Kidney capillary endothelial cell (primary cell): Measurements from ENCODE around the gene ATCAY.

Source experiments
- DNase-seq: peaks from one replicate; pipeline ENCODE4 v3.0.0-alpha.2; 2018; ENCODE audit warnings: low spot score

ATCAY gene, protein sequence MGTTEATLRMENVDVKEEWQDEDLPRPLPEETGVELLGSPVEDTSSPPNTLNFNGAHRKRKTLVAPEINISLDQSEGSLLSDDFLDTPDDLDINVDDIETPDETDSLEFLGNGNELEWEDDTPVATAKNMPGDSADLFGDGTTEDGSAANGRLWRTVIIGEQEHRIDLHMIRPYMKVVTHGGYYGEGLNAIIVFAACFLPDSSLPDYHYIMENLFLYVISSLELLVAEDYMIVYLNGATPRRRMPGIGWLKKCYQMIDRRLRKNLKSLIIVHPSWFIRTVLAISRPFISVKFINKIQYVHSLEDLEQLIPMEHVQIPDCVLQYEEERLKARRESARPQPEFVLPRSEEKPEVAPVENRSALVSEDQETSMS

DNA sequence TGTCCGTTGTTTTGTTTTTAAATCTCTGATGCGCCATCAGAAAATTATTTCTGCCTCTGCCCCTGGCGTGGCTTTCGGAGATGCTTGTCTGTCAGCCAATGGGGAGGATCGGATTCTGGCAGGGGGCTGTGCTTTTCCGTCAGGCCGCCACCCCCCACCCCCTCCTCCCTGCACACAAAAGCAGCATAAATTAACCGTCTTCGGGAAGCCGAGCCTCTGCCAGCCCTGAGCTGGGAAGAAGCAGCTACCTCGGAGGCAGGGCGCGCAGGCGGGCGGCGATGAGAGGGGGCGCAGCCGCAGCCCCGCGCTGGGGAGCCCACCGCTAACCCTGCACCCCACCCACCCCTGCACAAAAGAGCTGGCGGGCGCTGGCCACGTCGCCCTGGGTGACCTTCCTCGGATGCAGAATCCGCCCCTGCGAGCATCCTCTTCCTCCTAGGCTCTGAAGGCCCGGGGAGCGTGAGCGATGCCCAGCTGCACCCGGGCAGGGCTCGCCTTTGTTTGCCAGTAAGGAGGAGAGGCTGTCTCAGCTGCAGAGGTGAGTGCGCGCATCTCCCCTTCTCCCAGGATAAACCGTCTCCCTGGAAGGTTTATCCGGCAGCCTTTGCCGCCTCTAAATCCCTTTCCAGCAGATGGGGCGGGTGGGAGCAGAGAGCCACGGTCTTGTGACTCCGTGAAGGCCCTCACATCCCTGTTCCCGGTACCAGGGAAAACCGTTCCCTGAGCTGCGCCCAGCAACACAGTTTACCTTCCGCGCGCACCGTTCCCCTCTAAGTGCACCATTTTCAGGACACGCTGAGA is at the start of gene ATCAY:
Gene ATCAY, plus strand, starts transcription at position 215 of the 801 bp plus-strand sequence. CDS start 5,083 bp downstream, outside the sequence.
- no peak for DNase-seq

DNA sequence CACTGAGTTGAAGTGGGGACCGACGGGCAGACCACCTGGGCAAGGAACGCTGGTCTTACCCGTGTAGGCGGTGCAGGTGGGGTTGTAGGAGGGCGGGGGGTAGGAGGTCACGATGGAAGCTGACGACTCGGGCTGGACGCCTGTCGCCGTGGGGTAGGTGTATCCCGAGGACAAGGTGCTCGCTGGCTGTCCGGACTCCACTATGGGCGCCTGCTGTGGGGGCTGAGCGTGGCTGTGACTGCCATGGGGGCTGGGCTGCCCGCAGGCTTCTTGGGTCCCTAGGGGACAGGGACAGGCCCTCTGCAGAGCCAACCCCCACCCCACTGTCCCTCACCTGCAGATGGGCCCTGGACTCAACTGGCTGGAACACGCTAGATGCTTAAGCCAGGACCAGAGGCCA is 48.9 kb upstream of the ATCAY start:
- DNase-seq: no peak

DNA sequence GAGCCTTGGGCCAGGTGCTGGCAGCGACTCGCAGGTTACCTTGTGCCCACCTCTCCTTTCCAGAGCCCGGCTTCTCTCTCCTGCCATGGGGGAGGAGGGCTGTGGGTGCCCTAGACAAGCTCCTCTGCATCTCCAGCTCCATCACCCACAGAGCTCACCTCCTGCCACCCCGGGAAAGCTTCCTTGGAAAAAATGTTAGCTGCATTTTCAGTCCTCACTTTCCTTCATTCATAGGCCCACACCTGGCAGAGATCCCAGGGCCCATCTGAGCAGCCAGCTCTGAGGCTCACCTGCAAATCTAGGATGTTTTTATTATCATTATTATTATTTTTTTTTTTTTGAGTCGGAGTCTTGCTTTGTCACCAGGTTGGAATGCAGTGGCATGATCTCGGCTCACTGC is 48.5 kb upstream of the ATCAY start:
- DNase-seq: no peak

DNA sequence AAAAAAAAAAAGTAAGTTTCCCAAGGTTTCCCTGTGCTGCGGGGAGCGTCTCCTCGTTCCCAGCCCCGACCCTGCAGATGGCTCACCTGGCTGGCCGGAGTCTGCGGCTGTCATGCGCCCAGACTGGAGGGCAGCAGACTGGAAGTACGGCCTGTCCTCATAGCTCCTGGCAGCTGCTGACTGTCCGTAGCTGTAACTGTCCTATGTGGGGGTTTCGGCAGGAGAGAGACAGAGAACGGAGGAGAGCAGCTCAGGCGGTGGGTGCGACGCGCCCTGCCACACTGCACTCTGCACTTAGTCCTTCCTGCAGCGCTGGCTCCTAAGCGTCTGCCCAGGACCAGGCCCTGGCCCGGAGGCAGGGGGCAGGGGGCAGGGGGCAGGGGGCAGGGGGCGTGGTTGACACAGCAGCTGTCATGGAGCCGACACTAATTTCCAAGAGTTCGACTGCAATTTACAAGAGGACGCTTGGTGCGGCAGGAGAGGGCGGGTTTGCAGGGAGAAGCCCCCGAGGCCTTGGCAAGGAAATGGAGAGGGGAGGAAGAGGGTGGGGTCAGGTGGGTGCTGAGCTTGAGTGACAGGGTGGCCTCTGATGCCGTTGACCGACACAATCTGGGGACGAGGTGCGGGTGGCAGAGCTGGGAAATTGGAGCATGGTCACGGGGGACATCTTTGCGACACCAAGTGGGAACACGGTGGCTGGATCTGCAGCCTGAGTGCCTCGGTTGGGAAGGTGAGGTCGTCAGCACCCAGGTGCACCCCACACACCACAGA is 46.7 kb upstream of the ATCAY start:
- DNase-seq: no peak

DNA sequence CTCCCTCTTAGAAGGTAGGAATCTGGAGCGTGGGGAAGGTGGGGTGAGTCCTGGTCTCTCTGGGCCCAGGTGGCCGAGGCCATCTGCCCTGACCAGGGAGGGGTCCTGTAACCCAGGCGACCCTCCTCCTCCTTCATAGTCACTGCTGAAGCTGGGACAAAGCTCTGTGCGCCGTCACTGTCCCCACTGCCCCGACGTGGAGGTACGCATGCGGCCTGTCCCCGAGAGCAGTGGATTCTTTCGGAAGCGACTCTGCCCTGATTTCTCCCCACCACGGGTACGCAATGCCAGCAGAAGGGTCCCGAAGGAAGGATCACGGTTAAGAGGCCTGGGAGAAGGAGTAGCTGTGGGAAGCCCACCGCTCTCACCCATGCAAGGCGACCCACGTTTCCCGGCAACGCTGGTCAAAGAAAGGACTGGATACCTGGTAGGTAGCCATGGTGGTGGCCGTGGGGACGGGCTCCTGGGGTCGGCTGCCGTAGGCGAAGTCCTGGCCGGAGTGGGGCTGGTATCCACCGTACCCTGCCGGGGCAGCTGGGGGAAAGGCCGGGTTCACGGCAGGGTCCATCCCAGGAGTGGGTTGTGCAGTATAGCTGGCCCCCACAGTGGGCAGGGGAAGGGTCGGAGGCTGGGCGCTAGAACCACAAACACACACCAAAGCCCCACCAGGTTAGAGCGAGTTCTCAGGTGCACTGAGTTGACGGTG is 46.0 kb upstream of the ATCAY start:
- DNase-seq: no peak

DNA sequence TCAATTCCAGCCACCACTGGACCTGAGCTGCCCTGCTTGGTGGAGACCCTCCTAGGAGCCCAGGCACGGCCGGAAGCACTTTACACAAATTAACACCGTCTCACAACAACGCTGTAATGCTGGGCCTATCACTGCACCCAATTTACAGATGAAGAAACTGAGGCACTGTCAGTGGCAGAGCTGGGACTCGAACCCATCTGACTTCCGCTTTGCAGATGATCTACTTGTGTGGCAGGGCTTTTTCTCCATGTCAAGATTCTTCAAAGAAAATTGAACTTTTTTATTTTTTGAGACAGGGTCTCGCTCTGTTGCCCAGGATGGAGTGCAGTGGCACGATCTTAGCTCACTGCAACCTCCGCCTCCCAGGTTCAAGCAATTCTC is 45.4 kb upstream of the ATCAY start:
- no peak for DNase-seq

DNA sequence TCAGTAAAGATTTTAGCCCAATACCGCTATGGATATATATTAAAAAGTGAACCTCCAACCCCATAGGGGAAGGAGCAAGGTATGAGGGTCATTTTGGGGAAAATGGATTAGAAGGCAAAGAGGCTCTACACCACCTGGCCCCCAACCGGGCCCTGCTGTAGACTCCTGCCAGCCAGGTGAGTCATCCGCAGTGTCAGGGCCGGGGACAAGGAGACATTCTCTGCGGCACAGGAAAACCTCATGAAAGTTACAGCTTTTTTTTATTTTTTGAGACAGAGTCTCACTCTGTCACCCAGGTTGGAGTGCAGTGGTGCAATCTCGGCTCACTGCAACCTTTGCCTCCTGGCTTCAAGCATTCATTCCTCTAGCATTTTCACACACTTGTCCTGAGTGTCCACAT is 43.6 kb upstream of the ATCAY start:
- no peak for DNase-seq

DNA sequence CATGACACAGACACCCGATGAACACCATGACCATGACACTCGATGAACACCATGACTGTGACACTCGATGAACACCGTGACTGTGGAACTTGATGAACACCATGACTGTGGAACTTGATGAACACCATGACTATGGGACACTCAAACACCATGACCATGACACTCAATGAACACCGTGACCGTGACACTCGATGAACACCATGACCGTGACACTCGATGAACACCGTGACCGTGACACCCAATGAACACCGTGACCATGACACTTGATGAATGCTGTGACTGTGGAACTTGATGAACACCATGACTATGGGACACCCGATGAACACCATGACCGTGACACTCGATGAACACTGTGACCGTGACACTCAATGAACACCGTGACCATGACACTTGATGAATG is 43.2 kb upstream of the ATCAY start:
- DNase-seq: no peak

DNA sequence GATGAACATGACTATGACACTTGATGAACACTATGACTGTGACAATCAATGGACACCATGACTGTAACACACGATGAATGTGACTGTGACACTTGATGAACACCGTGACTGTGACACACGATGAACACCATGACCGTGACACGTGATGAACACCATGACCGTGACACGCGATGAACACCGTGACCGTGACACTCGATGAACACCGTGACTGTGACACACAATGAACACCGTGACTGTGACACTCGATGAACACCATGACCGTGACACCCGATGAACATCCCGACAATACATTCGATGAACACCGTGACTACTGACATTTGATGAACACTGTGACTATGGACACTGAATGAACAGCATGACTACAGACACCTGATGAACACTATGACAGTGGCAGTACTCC is 42.6 kb upstream of the ATCAY start:
- no peak for DNase-seq

DNA sequence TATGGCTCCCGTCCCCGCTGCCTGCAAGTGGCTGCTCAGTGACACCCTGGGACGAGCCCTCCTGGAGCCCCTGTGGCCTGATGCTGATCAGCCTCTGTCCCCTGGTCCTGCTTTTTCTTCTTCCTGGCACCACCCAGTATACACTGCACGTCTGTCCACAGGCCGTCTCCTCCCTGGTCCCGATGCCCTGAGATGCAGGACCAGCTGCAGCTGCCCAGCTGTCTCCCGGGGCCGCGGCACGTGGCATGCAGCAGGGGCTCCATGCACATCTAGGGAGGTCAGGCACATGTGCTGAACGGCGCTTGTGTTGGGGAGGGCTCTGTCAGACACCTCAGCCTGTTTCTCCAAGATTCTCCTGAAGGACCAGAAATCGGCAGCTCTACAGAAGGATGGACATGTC is 41.8 kb upstream of the ATCAY start:
- DNase-seq: no peak

DNA sequence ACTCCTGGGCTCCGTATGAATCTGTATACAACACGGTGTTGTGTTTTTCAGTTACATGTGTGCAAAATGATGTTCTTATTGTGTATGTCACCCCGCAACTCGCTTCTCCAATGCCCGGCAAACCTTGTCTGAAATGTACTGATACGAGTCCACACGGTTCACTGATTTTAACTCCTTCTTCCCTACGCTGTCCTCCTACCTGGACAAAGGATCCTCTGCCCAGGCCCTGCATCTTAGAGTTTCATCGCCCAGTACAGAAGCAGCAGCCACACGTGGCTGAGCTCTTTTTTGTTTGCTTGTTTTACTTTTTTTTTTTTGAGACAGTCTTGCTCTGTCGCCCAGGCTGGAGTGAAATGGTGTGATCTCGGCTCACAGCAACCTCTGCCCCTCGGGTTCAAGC is 40.5 kb upstream of the ATCAY start:
- no peak for DNase-seq

DNA sequence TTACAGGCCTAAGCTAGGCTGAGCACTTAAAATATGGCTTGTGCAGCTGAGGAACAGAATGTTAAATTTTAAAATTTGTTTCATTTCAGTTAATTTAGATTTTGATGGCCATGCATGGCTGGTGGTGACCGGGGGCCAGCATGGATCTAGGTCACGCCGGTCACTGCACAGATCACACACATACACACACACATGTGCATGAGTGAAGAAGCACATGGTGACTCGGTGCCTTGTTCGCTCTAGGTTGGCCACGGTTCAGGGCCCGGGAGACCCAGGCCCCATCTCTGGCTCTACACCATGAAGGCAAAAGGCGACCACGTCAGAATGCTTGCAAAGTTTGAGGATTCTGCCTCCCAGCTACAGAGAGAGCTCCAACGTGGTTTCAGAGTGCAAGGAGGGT is 39.7 kb upstream of the ATCAY start:
- DNase-seq: no peak

DNA sequence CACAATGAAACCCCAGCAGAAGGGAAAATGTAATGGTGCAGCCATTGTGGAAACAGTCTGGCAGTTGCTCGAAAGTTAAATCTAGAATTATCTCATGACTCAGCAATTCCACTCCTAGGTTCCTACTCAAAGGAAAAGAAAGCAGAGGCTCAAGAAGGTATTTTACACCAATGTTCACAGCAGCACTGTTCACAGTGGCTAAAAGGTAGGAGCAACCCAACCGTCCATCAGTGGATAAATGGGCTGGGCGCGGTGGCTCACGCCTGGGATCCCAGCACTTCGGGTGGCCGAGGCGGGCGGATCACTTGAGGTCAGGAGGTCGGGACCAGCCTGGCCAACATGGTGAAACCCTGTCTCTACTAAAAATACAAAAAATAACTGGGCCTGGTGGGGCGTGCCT is 37.5 kb upstream of the ATCAY start:
- DNase-seq: no peak

DNA sequence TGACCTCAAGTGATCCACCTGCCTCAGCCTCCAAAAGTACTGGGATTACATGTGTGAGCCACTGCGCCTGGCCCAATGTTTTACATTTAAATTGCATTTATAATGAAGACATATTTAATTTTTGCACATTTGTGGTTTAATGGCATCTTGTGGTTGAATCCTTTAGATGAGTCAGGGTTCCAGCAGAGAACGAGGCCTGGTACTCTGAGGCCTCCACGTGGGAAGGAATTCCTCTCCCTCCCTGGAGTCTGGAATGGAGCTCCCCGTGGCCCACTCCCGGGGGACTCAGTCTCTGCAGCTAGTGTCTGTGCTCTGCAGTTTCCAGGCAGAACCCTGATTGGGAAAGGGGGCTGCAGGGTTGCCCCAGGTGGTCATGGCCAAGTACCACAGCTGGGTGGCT is 35.9 kb upstream of the ATCAY start:
- no peak for DNase-seq

DNA sequence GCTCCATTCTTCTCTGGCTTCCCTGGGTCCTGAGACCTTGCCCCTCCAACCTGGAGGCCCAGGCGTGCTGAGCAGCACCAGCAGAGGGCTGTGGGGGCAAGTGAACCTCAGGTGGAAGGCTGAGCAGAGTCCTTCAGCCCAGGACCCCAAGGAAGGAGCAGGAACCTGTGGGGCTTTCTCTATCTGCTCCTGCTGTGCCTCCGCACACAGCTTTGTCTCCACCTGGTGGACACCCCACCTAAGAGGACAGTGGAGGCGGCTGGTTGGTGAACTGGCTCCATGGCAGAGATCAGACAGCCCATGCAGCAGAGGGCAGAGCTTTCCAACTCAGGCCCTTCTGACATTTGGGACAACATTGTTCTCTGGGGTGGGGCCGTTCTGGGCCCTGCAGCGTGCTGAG is 31.4 kb upstream of the ATCAY start:
- DNase-seq: no peak

DNA sequence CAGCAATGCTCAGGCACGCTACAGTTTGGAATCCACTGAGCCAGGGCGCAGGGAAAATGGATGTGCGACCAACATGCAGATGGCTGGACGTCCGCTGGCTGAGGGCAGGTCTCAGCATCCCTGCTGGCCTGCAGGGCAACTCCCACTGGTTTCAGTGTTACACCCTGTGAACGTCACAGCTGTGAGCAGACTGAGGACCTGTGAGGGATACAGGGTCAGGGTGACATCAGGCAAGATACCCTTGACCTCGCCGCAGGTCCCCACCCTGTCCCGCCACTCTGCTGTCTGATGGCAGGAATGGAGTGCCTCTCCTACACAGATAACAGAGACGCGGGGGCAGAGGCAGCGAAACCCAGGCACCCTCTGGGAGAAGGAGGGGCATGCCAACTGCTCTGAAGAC is 30.7 kb upstream of the ATCAY start:
- DNase-seq: no peak

DNA sequence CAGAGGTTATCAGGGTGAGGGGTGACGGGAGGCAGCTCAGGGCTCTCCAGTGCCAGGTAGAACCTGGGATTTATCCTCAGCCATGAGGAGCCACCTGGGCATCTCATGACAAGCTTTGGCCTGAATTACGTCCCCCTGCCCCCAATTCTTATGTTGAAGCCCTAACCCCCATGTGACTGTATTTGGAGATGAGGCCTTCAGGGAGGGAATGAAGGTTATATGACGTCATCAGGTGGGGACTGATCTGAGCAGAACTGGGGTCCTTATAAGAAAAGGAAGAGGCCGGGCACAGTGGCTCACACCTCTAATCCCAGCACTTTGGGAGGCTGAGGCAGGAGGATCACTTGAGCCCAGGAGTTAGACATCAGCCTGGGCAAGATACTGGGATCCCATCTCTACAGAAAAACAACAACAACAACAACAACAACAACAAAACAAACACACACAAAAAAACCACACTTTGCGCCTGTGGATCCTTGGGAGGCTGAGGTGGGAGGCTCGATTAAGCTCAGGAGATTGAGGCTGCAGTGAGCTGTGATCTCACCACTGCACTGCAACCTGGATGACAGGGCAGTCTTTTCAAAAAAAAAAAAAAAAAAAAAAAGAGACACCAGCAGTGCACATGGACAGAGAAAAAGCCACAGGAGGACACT is 30.0 kb upstream of the ATCAY start:
- no peak for DNase-seq

DNA sequence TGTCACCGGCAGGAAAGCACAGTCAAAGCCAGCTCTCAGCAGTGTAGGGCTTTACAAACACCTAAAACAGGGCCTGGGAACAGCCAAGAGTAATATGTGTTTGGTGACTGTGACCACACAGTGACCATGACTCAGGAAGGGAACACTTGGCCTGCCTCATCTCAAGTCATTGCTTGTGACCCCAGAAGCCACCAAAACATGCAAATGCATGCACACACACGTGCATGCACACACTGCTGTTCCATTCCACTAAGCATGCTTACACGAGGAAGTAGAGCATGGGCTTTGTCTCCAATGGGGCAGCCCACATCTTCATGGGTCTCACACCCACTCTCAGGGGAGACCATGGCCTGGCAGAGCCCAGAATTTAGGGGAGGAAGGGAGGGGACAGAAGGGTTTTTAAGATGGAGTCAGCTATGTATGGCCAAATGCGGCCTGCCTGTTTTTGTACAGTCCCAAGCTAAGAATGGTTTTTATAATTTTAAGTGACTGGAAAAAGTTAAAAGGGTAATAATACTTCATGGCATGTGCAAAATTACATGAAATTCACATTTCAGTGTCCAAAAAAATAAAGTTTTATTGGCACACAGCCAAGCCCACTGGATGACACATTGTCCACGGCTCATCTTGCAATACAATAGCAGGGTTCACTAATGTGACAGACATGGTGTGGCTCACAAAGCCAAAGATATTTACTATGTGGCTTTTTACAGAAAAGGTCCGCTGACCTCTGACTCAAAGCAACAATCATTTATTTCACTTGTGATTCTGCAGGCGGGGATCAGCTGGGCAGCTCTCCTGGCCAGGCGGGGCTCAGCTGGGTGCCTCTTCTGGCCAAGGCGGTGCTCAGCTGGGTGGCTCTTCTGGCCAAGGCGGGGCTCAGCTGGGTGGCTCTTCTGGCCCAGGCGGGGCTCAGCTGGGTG is 29.0 kb upstream of the ATCAY start:
- no peak for DNase-seq

DNA sequence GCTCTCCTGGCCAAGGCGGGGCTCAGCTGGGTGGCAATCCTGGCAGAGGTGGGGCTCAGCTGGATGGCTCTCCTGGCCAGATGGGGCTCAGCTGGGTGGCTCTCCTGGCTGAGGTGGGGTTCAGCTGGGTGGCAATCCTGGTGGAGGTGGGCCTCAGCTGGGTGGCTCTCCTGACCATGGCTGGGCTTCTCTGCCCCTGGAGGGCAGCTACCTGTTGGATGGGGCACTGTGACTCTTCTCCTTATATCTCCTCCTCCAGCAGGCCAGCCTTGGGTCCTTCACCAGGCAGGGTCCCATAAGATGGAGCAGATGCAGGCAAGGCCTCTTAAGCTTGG is 28.3 kb upstream of the ATCAY start:
- no peak for DNase-seq

DNA sequence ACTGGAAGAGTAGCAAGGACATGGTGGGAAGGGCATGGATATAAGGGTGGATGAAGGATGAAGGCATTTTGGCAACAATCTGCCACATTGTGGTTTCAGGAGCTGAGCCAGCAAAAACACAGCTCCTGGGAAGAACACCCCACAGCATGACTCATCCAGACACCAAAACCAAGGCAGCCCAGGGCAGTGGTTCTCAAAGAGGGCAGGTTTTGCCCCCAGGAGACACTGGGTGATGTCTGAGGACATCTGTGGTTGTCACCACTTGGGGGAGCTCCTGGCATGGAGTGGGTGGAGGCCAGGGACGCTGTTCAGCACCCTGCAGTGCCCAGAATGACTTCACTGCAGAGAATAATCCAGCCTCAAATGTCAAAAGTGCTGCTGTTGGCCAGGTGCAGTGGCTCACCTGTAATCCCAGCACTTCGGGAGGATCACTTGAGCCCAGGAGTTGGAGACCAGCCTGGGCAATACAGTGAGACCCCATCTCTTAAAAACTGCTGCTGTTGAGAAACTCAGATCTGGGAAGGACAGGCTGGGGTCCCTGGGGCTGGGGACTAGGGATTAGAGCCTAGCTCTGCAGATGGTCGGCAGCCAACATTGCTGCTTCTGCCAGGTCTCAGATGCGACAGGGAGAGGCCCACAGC is 27.8 kb upstream of the ATCAY start:
- DNase-seq: no peak
